ENCODE data around the gene KRT73. TPM values are rescaled to one million over a fixed set of nuclear protein-coding genes. Genes with fewer than 3 reads are reported as not detected.

Gene KRT73
- total RNA-seq, 2 experiments from 2014 or later: 67.2 to 69.7 TPM

DNA sequence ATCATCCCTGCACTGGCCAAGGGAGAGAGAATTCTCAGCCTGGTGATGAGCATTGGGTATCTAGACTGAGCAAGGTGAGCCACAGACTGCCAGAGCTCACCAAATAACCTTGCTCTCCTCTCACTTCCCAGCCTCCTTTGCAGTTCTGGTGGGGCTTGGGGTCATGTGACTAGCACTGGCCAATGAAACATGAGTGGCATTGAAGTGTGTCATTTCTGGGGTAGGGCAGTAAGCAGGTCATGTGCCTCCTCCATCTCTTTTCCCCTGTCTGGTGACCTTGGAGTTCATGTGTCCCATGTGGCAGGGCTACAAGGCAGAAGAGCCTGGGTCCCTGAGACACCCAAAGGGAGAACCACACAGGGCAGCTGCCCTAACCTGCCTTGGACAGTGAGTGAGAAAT, 13.5 kb downstream of the KRT73 start:
- peaks cover 70% of the 10 kb centered on the region for H3K4me1 ChIP-seq (ENCODE audit: insufficient read depth, low read length)
- ATAC-seq (ENCODE audit: poor library complexity) (no peak), DNase-seq (peak in 1 of 14 experiments; percentile 7)
- Mint-ChIP-seq H3K27ac (peak overlapping the region; percentile 89), H3K9me3 (no peaks in the 10 kb centered on the region), H3K4me1 (ENCODE audit: low read depth) (peaks cover 87% of the 10 kb centered on the region), H3K36me3 (ENCODE audit: low read depth) (peaks cover 18% of the 10 kb centered on the region), H3K27me3 (peaks cover 4% of the 10 kb centered on the region), H3K4me3 (peak overlapping the region; percentile 39)
- intact Hi-C loops (cut with DNase I, micrococcal nuclease): no loop called here
- no peak overlapping the region for H3K27ac ChIP-seq (ENCODE audit: low read depth in 1 of 2, low read length in 2 of 2)
- no peaks in the 10 kb centered on the region for H3K36me3 ChIP-seq (ENCODE audit: insufficient read depth, low read length)
- CTCF ChIA-PET: no interaction called here
- TF ChIP-seq, protein P1, sequence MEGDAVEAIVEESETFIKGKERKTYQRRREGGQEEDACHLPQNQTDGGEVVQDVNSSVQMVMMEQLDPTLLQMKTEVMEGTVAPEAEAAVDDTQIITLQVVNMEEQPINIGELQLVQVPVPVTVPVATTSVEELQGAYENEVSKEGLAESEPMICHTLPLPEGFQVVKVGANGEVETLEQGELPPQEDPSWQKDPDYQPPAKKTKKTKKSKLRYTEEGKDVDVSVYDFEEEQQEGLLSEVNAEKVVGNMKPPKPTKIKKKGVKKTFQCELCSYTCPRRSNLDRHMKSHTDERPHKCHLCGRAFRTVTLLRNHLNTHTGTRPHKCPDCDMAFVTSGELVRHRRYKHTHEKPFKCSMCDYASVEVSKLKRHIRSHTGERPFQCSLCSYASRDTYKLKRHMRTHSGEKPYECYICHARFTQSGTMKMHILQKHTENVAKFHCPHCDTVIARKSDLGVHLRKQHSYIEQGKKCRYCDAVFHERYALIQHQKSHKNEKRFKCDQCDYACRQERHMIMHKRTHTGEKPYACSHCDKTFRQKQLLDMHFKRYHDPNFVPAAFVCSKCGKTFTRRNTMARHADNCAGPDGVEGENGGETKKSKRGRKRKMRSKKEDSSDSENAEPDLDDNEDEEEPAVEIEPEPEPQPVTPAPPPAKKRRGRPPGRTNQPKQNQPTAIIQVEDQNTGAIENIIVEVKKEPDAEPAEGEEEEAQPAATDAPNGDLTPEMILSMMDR (IDR thresholded peaks at IDR 0.05): no peak
- H3K4me3 ChIP-seq (ENCODE audit: low read length): no peak overlapping the region
- H3K9me3 ChIP-seq (ENCODE audit: control insufficient read depth in 1 of 2, insufficient read depth in 1 of 2, low read length in 2 of 2): peaks cover 0 to 4% of the 10 kb centered on the region in 2 experiments
- POLR2A ChIA-PET: interaction anchor here (0.9 to 1.0 kb wide), 3 partner anchors 19 to 87 kb away, joined by 3 to 9 read pairs (median 3); no protein-coding TSS in a partner anchor
- peaks cover 0 to 7% of the 10 kb centered on the region in 2 experiments for H3K27me3 ChIP-seq (ENCODE audit: control insufficient read depth in 1 of 2, insufficient read depth in 2 of 2, low read length in 2 of 2)

DNA sequence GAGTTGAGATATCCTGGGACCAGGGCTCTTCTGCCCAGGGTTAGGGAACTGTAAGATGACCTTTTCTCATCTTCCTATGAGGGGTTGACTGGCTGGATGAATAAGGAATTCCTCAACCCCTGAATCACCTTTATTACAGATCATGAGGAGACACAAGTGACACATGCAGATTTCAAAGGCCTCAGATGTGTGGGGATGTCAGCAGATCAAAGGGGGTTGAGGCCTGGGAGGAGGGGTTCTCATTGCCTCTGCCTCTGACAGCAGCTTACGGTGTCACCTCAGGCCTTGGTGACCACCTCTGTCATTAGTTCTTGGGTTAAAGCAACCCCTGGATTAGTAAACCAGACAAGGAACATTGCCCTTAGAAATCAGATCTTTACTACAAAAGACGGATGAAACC, 15.0 kb downstream of the KRT73 start:
- Histone ChIP-seq H3K9me3 (ENCODE audit: control insufficient read depth in 1 of 2, insufficient read depth in 1 of 2, low read length in 2 of 2) (peaks cover 0 to 4% of the 10 kb centered on the region in 2 experiments), H3K27me3 (ENCODE audit: control insufficient read depth in 1 of 2, insufficient read depth in 2 of 2, low read length in 2 of 2) (peaks cover 0 to 7% of the 10 kb centered on the region in 2 experiments), H3K36me3 (ENCODE audit: insufficient read depth, low read length) (no peaks in the 10 kb centered on the region), H3K4me3 (ENCODE audit: low read length) (no peak overlapping the region), H3K27ac (ENCODE audit: low read depth in 1 of 2, low read length in 2 of 2) (no peak overlapping the region), H3K4me1 (ENCODE audit: insufficient read depth, low read length) (peaks cover 58% of the 10 kb centered on the region)
- intact Hi-C loops (cut with DNase I, micrococcal nuclease): loop anchor here (1.0 to 2.0 kb wide), 2 partner anchors 9 to 17 kb away; no protein-coding TSS in a partner anchor
- Mint-ChIP-seq H3K4me3 (peak overlapping the region; percentile 32), H3K36me3 (ENCODE audit: low read depth) (peaks cover 8% of the 10 kb centered on the region), H3K4me1 (ENCODE audit: low read depth) (peaks cover 82% of the 10 kb centered on the region), H3K27me3 (peaks cover 5% of the 10 kb centered on the region), H3K27ac (peak overlapping the region; percentile 89), H3K9me3 (no peaks in the 10 kb centered on the region)
- ChIA-PET CTCF (no interaction called here), POLR2A (interaction anchor here (0.9 kb wide), 1 partner anchor 9 kb away, joined by 3 read pairs; no protein-coding TSS in a partner anchor)
- DNase-seq (peak in 7 of 14 experiments; percentile 30 to 67 (median 54)), ATAC-seq (ENCODE audit: poor library complexity) (peak; percentile 85)
- TF ChIP-seq, protein P1 (IDR thresholded peaks at IDR 0.05): no peak

DNA sequence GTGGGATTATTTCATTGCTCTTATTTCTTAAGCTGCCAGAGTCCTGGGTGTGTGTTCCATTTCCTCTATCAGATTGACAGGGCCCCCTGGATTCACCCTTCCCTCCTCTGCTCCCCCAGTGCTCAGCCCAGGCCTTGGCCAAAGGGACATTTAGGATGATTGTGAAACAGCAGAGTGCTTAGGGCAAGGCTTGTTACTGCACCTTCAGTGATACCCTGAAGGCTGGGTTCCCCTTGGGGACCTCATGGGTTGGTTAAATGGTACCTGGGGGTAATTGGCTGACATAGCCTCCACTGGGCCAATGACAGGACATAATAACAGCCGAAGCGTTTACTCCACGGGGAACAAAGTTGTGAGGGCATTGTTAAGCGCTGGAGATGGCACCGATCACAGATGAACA, 15.8 kb downstream of the KRT73 start:
- POLR2A ChIA-PET: interaction anchor here (0.6 to 0.8 kb wide), 2 partner anchors 8 to 10 kb away, joined by 3 read pairs; no protein-coding TSS in a partner anchor
- Mint-ChIP-seq H3K4me3 (no peak overlapping the region), H3K27ac (peak overlapping the region; percentile 89), H3K27me3 (peaks cover 5% of the 10 kb centered on the region), H3K9me3 (no peaks in the 10 kb centered on the region), H3K36me3 (ENCODE audit: low read depth) (peaks cover 4% of the 10 kb centered on the region), H3K4me1 (ENCODE audit: low read depth) (peaks cover 74% of the 10 kb centered on the region)
- no peak overlapping the region for H3K27ac ChIP-seq (ENCODE audit: low read depth in 1 of 2, low read length in 2 of 2)
- H3K4me3 ChIP-seq (ENCODE audit: low read length): no peak overlapping the region
- CTCF ChIA-PET: no interaction called here
- H3K9me3 ChIP-seq (ENCODE audit: control insufficient read depth in 1 of 2, insufficient read depth in 1 of 2, low read length in 2 of 2): peaks cover 0 to 4% of the 10 kb centered on the region in 2 experiments
- peaks cover 50% of the 10 kb centered on the region for H3K4me1 ChIP-seq (ENCODE audit: insufficient read depth, low read length)
- ATAC-seq (ENCODE audit: poor library complexity) (no peak), DNase-seq (no peak)
- peaks cover 0 to 7% of the 10 kb centered on the region in 2 experiments for H3K27me3 ChIP-seq (ENCODE audit: control insufficient read depth in 1 of 2, insufficient read depth in 2 of 2, low read length in 2 of 2)
- H3K36me3 ChIP-seq (ENCODE audit: insufficient read depth, low read length): no peaks in the 10 kb centered on the region
- intact Hi-C loops (cut with DNase I, micrococcal nuclease): loop anchor here (2.0 kb wide), 1 partner anchor 16 kb away; no protein-coding TSS in a partner anchor
- TF ChIP-seq, protein P1 (IDR thresholded peaks at IDR 0.05): no peak

Measured in CD4-positive, alpha-beta T cell (primary cell).